ENCODE results near the gene DRD5. TPM values are rescaled to one million over a fixed set of nuclear protein-coding genes. Genes with fewer than 3 reads are reported as not detected.
A peak's percentile ranks its signal among the peaks of the same experiment; 100 is the strongest.
"Not testable (repeated sequence)": the region's sequence is repeated elsewhere in the genome, so short reads cannot be mapped to it uniquely, and the experiment has no call there.

DRD5 gene
- not detected for total RNA-seq

DNA sequence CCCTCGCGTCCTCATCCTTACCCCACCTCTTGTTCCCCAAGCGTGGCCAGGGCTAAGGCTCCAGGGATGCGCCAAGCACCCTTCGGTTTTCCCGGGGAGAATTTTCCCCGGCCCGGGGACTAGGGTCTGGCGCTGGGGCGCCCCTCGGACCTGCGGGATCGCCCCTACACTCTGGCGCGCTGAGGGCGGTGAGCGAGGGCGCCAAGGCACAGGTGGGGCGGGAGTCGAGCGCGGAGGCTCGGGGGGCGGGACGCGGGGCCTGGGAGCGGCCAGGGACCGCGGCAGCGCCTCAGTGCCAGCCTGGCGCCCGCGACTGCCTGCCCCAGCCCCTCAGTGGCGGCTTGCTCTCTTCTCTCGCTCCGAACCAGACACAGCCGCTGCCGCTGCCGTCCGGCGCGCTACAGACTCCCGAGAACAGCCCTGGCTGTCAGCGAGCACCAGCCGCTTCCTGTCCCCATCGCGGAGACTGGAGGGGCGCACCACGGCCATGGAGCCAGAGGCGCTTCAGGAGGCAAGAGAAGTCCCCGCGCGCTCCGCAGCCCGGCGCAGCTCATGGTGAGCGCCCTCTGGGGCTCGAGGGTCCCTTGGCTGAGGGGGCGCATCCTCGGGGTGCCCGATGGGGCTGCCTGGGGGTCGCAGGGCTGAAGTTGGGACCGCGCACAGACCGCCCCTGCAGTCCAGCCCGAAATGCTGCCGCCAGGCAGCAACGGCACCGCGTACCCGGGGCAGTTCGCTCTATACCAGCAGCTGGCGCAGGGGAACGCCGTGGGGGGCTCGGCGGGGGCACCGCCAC lies at the start of gene DRD5:
Gene DRD5, plus strand, starts transcription at position 292 of the 793 bp plus-strand sequence. Its CDS starts 396 bp downstream, at position 688.
- no peak for DNase-seq
- ChIA-PET POLR2A (no interaction called here), CTCF (no interaction called here)
- intact Hi-C loops (cut with micrococcal nuclease), result no loop called here
- Mint-ChIP-seq H3K4me3 (no peak within 1 kb of the TSS), H3K36me3 (no peaks in the 10 kb centered on the region), H3K4me1 (ENCODE audit: low read depth) (no peaks in the 10 kb centered on the region), H3K27me3 (peaks cover 34% of the 10 kb centered on the region), H3K27ac (no peak within 1 kb of the TSS), H3K9me3 (no peaks in the 10 kb centered on the region)

DNA sequence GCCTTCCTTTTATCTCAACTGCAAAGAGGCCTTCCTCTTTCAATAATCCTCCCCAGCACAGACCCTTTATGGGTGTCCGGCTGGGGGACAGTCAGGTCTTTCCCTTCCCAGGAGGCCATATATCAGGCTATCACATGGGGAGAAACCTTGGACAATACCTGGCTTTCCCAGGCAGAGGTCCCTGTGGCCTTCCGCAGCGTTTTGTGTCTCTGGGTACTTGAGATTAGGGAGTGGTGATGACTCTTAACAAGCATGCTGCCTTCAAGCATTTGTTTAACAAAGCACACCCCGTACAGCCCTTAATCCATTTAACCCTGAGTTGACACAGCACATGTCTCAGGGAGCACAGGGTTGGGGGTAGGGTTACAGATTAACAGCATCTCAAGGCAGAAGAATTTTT lies 49.2 kb upstream of the DRD5 start:
- H3K4me1 Mint-ChIP-seq (ENCODE audit: low read depth); H3K9me3 Mint-ChIP-seq; H3K27ac Mint-ChIP-seq; CTCF ChIA-PET; H3K4me3 Mint-ChIP-seq; DNase-seq; H3K27me3 Mint-ChIP-seq; H3K36me3 Mint-ChIP-seq; intact Hi-C loops (cut with micrococcal nuclease); POLR2A ChIA-PET: not testable (repeated sequence)

DNA sequence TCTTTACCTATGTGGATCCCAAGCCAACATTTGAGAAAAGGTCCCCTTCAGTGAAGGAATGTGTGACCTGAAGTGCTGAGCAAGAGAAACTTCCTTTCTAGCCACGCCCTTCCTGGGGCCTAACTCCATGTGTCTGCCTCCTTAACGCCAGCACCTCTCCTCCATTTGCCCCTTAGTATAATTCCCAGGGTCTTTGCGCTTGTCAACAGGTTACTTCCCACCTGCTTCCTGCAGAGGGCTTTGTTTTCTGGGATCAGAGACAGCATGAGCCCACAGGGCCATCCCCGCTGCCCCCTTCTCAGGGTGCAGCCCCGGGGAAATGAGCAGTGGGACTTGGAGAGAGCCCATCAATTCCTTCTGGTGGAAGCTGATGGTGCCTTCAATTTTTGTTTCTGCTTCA lies 45.9 kb upstream of the DRD5 start:
- no peak for DNase-seq
- POLR2A ChIA-PET, result no interaction called here
- Mint-ChIP-seq H3K27me3 (peaks cover 4% of the 10 kb centered on the region), H3K4me3 (no peak overlapping the region), H3K4me1 (ENCODE audit: low read depth) (no peaks in the 10 kb centered on the region), H3K36me3 (no peaks in the 10 kb centered on the region), H3K27ac (no peak overlapping the region), H3K9me3 (no peaks in the 10 kb centered on the region)
- CTCF ChIA-PET, result no interaction called here
- intact Hi-C loops (cut with micrococcal nuclease), result no loop called here

DNA sequence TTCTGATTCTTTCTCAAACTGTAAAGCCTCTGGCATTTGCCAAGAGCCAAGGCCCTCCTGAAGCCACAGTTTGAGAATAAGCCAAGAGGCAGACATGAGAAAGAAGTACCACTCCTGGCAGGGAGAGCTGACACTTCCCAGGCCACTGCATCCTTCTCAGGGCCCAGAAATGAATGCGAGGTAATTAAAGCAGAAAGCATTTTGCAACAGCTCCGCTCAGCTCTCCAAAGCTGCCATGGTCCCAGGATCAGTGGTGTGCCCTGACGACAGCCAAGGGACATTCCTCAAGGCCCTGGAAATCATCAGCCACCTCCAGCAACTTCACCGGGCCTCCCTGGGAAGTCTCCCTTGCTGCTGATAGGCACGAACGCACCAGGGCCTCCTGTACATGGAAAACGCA lies 44.2 kb upstream of the DRD5 start:
- POLR2A ChIA-PET; H3K4me3 Mint-ChIP-seq; H3K9me3 Mint-ChIP-seq; CTCF ChIA-PET; intact Hi-C loops (cut with micrococcal nuclease); H3K27me3 Mint-ChIP-seq; DNase-seq; H3K36me3 Mint-ChIP-seq; H3K4me1 Mint-ChIP-seq (ENCODE audit: low read depth); H3K27ac Mint-ChIP-seq: not testable (repeated sequence)

DNA sequence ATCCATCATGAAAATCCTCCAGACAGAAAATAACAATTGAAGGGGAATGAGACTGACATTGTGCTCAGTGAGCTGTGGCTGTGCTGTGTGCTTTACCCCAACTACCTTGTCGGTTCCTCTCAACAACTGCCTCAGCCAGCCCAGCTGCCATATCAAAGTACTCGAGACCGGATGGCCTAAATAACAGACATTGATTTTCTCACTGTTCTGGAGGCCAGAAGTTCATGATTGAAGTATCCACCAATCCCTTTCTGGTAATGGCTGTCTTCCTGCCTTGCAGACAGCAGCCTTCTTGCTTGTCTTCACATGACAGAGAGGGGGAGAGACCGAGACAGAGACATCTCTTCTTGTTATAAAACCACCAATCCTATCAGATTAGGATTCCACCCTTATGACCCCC lies 37.6 kb upstream of the DRD5 start:
- H3K27ac Mint-ChIP-seq; H3K36me3 Mint-ChIP-seq; CTCF ChIA-PET; DNase-seq; H3K9me3 Mint-ChIP-seq; POLR2A ChIA-PET; H3K27me3 Mint-ChIP-seq; H3K4me3 Mint-ChIP-seq; intact Hi-C loops (cut with micrococcal nuclease); H3K4me1 Mint-ChIP-seq (ENCODE audit: low read depth): not testable (repeated sequence)

DNA sequence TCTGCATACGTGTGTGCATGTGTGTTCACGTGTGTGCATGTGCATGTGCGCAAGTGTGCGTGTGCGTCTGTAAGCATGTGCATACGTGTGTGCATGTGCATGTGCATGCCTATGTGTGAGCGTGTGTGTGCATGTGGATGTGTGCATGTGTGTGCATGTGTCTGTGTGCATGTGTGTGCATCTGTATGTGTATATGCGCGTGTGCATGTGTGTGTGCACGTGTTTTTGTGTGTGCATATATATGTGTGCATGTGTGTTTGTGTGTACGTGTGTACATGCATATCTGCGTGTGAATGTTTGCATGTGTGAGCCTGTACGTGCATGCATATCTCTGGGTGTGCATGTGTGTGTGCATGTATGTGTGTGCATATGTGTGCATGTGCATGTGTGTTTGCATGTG lies 35.7 kb upstream of the DRD5 start:
- H3K4me1 Mint-ChIP-seq (ENCODE audit: low read depth), result no peaks in the 10 kb centered on the region
- H3K9me3 Mint-ChIP-seq, result peaks cover 5% of the 10 kb centered on the region
- intact Hi-C loops (cut with micrococcal nuclease), result no loop called here
- no peaks in the 10 kb centered on the region for H3K36me3 Mint-ChIP-seq
- ChIA-PET CTCF (no interaction called here), POLR2A (no interaction called here)
- no peak overlapping the region for H3K27ac Mint-ChIP-seq
- DNase-seq, result no peak
- peaks cover 4% of the 10 kb centered on the region for H3K27me3 Mint-ChIP-seq
- no peak overlapping the region for H3K4me3 Mint-ChIP-seq

DNA sequence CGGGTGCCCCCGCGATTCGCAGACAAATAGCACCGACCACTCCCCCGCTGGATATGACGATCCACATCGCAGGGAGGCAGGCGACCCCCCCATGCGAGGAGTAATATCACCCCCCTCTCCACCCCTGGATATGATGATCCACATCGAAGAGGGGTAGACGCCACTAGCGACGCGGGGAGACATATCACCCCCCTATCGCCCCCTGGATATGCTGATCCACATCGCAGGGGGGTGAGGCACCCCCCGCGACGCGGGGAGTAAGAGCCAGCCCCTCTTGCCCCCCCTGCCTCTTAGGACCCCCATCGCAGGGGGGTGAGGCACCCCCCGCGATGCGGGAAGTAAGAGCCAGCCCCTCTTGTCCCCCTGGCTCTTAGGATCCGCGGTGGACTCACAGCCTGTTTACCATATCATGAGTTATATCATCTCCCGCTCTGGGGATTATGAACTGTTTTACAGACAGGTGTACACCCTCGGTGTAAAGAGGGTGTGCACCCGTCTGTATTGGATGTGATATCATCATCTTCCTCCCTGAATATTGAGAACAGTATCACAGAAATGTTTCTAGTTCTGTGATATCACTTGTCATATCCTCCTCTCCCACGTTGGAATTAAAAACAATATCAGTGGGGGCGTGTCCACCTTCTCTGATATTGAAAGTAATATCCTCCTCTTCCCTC lies 22.7 kb upstream of the DRD5 start:
- ChIA-PET CTCF (no interaction called here), POLR2A (no interaction called here)
- no peak for DNase-seq
- no peak overlapping the region for H3K27ac Mint-ChIP-seq
- no peaks in the 10 kb centered on the region for H3K9me3 Mint-ChIP-seq
- H3K36me3 Mint-ChIP-seq, result no peaks in the 10 kb centered on the region
- peaks cover 6% of the 10 kb centered on the region for H3K27me3 Mint-ChIP-seq
- intact Hi-C loops (cut with micrococcal nuclease), result no loop called here
- no peak overlapping the region for H3K4me3 Mint-ChIP-seq
- H3K4me1 Mint-ChIP-seq (ENCODE audit: low read depth), result no peaks in the 10 kb centered on the region

DNA sequence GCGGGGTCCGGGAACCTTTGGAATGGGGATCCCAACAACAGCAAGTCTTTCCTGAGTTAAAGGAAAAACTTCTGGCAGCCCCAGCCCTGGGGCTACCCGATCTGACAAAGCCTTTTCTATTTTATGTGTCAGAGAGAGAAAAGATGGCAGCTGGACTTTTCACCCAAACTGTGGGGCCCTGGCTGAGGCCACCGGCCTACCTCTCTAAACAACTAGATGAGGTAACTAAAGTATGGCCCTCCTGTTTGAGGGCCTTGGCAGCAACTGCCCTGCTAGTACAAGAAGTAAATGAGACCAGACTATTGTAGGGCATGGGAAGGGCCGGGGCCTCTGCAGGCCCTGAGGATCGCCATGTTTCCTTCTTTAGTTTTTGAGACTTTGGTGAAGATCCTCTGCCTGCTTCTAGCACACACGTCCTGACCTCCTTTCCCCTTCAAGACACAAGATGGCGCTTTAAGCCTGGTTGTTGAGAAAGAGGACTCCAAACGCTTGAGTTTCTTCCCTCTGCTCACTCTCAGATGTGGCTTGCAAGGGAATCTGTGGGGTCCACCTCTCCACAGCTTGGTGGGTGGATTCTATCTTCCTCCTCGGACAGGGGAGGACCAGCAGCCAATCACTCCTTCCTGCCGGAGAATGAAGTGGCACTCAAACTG lies 18.5 kb upstream of the DRD5 start:
- no peak overlapping the region for H3K27ac Mint-ChIP-seq

DNA sequence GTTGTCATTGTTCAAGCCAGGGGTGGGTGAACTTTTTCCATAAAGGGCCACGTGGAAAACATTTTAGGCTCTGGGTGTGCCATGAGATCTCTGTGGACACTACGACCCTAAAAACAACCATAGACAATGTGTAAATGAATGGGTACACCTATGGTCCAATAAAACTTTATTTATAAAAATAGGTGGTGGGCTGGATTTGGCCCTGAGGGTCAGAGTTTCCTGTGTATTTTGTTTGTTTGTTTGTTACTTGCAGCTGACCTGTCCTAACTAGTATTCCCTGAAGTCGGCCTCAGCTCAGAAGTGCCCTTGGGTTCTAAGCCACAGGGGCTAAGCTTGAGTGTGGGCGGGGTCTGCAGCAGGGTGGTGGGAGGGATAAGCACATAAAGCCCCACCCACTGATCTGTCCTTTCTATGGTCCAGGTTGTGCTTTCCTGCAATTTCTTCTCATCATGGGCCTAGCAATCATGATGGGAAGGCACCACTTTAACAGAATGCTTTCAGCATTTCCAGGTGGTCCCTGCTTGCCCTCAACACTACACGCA lies 17.2 kb upstream of the DRD5 start:
- ChIA-PET CTCF (interaction anchor here (1.1 to 5.0 kb wide), 3 partner anchors 246 to 256 kb away, joined by 3 to 41 read pairs (median 3); no protein-coding TSS in a partner anchor), POLR2A (no interaction called here)
- Mint-ChIP-seq H3K4me3 (no peak overlapping the region), H3K27ac (no peak overlapping the region), H3K9me3 (no peaks in the 10 kb centered on the region), H3K4me1 (ENCODE audit: low read depth) (no peaks in the 10 kb centered on the region), H3K36me3 (no peaks in the 10 kb centered on the region), H3K27me3 (peaks cover 22% of the 10 kb centered on the region)
- DNase-seq, result no peak
- intact Hi-C loops (cut with micrococcal nuclease), result loop anchor here (10.0 kb wide), 2 partner anchors 141 to 341 kb away; no protein-coding TSS in a partner anchor

More for the DNA sequence above, 18.5 kb upstream of the DRD5 start:
- ChIA-PET POLR2A (interaction anchor here (0.6 kb wide), 1 partner anchor 15 kb away, joined by 3 read pairs; no protein-coding TSS in a partner anchor), CTCF (interaction anchor here (0.6 to 5.0 kb wide), 3 partner anchors 136 to 749 kb away, joined by 3 to 41 read pairs (median 3); no protein-coding TSS in a partner anchor)
- H3K4me1 Mint-ChIP-seq (ENCODE audit: low read depth), result no peaks in the 10 kb centered on the region
- peaks cover 20% of the 10 kb centered on the region for H3K27me3 Mint-ChIP-seq
- peak; percentile 45 for DNase-seq
- no peak overlapping the region for H3K4me3 Mint-ChIP-seq
- intact Hi-C loops (cut with micrococcal nuclease), result loop anchor here (1.0 to 10.0 kb wide), 3 partner anchors 142 to 342 kb away; no protein-coding TSS in a partner anchor
- no peaks in the 10 kb centered on the region for H3K9me3 Mint-ChIP-seq
- H3K36me3 Mint-ChIP-seq, result no peaks in the 10 kb centered on the region

DNA sequence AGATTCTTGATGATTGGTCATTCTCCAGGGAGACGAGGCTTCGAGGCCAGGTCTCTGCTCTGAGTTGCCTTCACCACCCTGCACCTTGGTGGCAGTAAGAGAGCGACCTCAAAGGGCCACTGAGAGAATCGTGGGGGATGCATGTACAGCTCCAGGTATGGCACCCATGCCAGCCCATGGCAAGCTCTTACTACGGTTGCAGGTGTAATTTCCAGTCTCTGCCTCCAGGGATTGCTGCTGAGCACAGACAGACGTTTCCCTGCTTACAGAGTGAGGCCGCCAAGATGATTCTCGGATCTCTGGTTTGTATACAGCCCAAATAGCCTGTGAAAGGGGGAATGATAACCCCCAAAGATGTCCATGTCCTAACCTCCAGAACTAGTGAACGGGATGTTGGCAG lies 16.3 kb upstream of the DRD5 start:
- peaks cover 22% of the 10 kb centered on the region for H3K27me3 Mint-ChIP-seq
- no peak overlapping the region for H3K4me3 Mint-ChIP-seq
- CTCF ChIA-PET, result interaction anchor here (0.7 to 5.0 kb wide), 4 partner anchors 134 to 255 kb away, joined by 3 to 41 read pairs (median 3); no protein-coding TSS in a partner anchor
- H3K27ac Mint-ChIP-seq, result no peak overlapping the region
- no peaks in the 10 kb centered on the region for H3K9me3 Mint-ChIP-seq
- DNase-seq, result peak; percentile 43
- POLR2A ChIA-PET, result no interaction called here
- no peaks in the 10 kb centered on the region for H3K4me1 Mint-ChIP-seq (ENCODE audit: low read depth)
- intact Hi-C loops (cut with micrococcal nuclease), result loop anchor here (10.0 kb wide), 2 partner anchors 140 to 340 kb away; no protein-coding TSS in a partner anchor
- no peaks in the 10 kb centered on the region for H3K36me3 Mint-ChIP-seq

DNA sequence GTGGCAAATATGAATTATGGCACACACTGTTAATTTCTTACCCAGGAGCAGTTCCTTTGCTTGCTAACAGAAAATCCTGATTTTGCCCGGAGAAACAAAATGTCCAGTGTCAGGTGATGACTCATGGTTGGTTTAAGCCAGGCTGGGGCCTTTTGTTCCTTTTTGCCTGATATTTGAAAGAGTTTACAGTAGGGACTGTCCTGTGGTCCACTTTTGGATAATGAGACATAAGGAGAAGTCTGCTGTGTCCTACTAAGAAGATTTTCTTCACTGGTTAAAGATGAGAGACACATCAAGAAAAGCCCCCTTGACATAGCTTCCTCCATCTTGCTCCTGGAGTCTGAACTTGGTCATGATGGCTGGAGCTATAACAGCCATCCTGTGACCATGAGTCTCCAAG lies 12.1 kb upstream of the DRD5 start:
- Mint-ChIP-seq H3K9me3 (no peaks in the 10 kb centered on the region), H3K27ac (no peak overlapping the region), H3K27me3 (peaks cover 22% of the 10 kb centered on the region), H3K36me3 (no peaks in the 10 kb centered on the region), H3K4me1 (ENCODE audit: low read depth) (no peaks in the 10 kb centered on the region), H3K4me3 (no peak overlapping the region)
- ChIA-PET POLR2A (no interaction called here), CTCF (interaction anchor here (0.5 to 1.0 kb wide), 2 partner anchors 250 to 303 kb away, joined by 3 read pairs; no protein-coding TSS in a partner anchor)
- no peak for DNase-seq
- intact Hi-C loops (cut with micrococcal nuclease), result loop anchor here (10.0 kb wide), 2 partner anchors 135 to 335 kb away; no protein-coding TSS in a partner anchor

DNA sequence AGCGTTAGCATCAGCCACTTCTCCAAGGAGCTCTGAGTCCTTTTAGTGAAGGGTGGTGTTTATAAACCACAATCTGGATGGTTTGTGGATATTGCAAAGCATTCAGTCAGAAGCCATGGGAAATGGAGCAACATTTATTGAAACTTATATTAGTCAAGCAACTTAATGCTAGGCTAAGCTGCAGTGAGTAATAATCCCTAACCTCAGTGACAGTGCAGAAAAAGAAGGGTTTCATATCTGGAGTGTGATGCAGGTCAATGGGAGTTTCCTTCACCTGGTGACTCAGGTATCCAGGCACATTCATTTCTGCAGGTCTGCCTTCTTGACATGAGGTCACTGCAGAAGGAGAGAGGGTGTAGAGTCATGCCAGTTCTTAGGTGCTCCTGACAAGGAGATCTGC lies 10.4 kb upstream of the DRD5 start:
- DNase-seq, result peak; percentile 16

More for the DNA sequence above, 10.4 kb upstream of the DRD5 start:
- ChIA-PET POLR2A (no interaction called here), CTCF (no interaction called here)
- Mint-ChIP-seq H3K9me3 (no peaks in the 10 kb centered on the region), H3K27me3 (peaks cover 19% of the 10 kb centered on the region), H3K36me3 (no peaks in the 10 kb centered on the region), H3K4me3 (no peak overlapping the region), H3K4me1 (ENCODE audit: low read depth) (no peaks in the 10 kb centered on the region), H3K27ac (no peak overlapping the region)
- intact Hi-C loops (cut with micrococcal nuclease), result loop anchor here (1.0 to 2.0 kb wide), 2 partner anchors 45 to 54 kb away; no protein-coding TSS in a partner anchor

Measured in activated CD4-positive, alpha-beta memory T cell treated with anti-CD3 and anti-CD28 coated beads for 36 hours (primary cell).